Ishikawa (cell line): ENCODE data around the gene MC3R.

Experiments
- CREB1 ChIP-seq: IDR thresholded peaks from 2 replicates; pipeline ENCODE4 v1.6.1; 2012; ENCODE audit warnings: low read depth
- MAX ChIP-seq: IDR thresholded peaks from 2 replicates; pipeline ENCODE4 v1.6.1; 2012
- TCF12 ChIP-seq: IDR thresholded peaks from 2 replicates; pipeline ENCODE4 v1.6.1; 2012; ENCODE audit warnings: low read depth
- TF ChIP-seq, protein P1 (sequence below): IDR thresholded peaks from 2 replicates; pipeline ENCODE4 v1.6.1; 2012

- TF ChIP-seq TCF12 (no peak), MAX (no peak), CREB1 (no peak)
- TF ChIP-seq, protein P1, sequence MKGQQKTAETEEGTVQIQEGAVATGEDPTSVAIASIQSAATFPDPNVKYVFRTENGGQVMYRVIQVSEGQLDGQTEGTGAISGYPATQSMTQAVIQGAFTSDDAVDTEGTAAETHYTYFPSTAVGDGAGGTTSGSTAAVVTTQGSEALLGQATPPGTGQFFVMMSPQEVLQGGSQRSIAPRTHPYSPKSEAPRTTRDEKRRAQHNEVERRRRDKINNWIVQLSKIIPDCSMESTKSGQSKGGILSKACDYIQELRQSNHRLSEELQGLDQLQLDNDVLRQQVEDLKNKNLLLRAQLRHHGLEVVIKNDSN: no peak
Observed at GRCh38 chr20:56259948-56260347, 11.4 kb downstream of the MC3R start.
